ENCODE measurements around the gene ATRN.

DNA sequence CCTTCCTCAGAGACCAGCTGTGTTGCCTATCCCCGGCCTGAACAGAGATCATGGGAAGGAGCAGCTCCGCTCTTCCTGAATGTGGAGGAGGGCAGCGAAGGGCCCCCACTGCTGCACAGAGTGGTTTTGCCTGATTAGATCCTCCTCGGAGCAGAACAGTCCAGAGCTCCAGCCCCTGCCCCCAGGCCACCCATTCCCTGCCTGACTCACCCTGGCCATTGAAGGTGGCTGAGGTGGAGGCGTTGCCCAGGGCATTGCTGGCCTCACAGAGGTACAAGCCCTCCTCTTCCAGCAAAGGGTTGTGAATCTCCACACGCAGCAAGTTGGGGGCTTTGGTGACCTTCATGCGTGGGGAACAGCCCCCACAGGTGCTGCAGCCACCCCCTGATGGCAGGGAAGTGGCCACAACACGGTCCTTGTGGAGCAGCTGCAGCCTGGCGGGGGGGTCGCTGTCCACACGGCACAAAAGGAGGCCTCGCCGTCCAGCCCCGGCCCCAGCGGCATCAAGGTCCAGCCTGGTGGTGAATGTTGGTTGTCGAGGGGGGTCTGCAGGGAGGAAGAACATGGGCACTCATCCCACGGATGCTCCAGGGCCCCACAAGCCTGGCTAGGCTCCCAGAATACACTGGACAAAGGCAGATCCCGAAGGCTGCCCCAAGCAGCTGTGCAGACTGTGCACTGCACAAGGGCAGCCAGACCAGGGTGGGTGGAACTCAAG, 226.9 kb downstream of the ATRN start:
- TF ChIP-seq HNF4G (IDR thresholded peaks at IDR 0.05) (no peak), RXRA (IDR thresholded peaks at IDR 0.05) (no peak), HNF4A (conservative IDR thresholded peaks at IDR 0.05) (no peak), YY1 (IDR thresholded peaks at IDR 0.05) (no peak), GABPA (IDR thresholded peaks at IDR 0.05 in 1 of 2, conservative IDR thresholded peaks at IDR 0.05 in 1 of 2) (no peak), JUND (IDR thresholded peaks at IDR 0.05) (no peak), TAF1 (conservative IDR thresholded peaks at IDR 0.05) (no peak), EGR1 (IDR thresholded peaks at IDR 0.05; ENCODE audit: low read depth in 2 of 2) (no peak), SP1 (IDR thresholded peaks at IDR 0.05) (no peak)
- TF ChIP-seq, protein P1, sequence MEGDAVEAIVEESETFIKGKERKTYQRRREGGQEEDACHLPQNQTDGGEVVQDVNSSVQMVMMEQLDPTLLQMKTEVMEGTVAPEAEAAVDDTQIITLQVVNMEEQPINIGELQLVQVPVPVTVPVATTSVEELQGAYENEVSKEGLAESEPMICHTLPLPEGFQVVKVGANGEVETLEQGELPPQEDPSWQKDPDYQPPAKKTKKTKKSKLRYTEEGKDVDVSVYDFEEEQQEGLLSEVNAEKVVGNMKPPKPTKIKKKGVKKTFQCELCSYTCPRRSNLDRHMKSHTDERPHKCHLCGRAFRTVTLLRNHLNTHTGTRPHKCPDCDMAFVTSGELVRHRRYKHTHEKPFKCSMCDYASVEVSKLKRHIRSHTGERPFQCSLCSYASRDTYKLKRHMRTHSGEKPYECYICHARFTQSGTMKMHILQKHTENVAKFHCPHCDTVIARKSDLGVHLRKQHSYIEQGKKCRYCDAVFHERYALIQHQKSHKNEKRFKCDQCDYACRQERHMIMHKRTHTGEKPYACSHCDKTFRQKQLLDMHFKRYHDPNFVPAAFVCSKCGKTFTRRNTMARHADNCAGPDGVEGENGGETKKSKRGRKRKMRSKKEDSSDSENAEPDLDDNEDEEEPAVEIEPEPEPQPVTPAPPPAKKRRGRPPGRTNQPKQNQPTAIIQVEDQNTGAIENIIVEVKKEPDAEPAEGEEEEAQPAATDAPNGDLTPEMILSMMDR (IDR thresholded peaks at IDR 0.05; ENCODE audit: low read depth, low read length, missing input control): no peak
- TF ChIP-seq, protein P2, sequence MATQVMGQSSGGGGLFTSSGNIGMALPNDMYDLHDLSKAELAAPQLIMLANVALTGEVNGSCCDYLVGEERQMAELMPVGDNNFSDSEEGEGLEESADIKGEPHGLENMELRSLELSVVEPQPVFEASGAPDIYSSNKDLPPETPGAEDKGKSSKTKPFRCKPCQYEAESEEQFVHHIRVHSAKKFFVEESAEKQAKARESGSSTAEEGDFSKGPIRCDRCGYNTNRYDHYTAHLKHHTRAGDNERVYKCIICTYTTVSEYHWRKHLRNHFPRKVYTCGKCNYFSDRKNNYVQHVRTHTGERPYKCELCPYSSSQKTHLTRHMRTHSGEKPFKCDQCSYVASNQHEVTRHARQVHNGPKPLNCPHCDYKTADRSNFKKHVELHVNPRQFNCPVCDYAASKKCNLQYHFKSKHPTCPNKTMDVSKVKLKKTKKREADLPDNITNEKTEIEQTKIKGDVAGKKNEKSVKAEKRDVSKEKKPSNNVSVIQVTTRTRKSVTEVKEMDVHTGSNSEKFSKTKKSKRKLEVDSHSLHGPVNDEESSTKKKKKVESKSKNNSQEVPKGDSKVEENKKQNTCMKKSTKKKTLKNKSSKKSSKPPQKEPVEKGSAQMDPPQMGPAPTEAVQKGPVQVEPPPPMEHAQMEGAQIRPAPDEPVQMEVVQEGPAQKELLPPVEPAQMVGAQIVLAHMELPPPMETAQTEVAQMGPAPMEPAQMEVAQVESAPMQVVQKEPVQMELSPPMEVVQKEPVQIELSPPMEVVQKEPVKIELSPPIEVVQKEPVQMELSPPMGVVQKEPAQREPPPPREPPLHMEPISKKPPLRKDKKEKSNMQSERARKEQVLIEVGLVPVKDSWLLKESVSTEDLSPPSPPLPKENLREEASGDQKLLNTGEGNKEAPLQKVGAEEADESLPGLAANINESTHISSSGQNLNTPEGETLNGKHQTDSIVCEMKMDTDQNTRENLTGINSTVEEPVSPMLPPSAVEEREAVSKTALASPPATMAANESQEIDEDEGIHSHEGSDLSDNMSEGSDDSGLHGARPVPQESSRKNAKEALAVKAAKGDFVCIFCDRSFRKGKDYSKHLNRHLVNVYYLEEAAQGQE (IDR thresholded peaks at IDR 0.05): no peak
- TF ChIP-seq, protein P3, sequence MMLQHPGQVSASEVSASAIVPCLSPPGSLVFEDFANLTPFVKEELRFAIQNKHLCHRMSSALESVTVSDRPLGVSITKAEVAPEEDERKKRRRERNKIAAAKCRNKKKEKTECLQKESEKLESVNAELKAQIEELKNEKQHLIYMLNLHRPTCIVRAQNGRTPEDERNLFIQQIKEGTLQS (IDR thresholded peaks at IDR 0.05): no peak
- TF ChIP-seq, protein P4, sequence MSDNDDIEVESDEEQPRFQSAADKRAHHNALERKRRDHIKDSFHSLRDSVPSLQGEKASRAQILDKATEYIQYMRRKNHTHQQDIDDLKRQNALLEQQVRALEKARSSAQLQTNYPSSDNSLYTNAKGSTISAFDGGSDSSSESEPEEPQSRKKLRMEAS (IDR thresholded peaks at IDR 0.05): no peak
- TF ChIP-seq, protein P5, sequence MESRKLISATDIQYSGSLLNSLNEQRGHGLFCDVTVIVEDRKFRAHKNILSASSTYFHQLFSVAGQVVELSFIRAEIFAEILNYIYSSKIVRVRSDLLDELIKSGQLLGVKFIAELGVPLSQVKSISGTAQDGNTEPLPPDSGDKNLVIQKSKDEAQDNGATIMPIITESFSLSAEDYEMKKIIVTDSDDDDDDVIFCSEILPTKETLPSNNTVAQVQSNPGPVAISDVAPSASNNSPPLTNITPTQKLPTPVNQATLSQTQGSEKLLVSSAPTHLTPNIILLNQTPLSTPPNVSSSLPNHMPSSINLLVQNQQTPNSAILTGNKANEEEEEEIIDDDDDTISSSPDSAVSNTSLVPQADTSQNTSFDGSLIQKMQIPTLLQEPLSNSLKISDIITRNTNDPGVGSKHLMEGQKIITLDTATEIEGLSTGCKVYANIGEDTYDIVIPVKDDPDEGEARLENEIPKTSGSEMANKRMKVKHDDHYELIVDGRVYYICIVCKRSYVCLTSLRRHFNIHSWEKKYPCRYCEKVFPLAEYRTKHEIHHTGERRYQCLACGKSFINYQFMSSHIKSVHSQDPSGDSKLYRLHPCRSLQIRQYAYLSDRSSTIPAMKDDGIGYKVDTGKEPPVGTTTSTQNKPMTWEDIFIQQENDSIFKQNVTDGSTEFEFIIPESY (IDR thresholded peaks at IDR 0.05): no peak

All from liver (tissue), 3 donors.